HCT116 (cell line): ENCODE data around the gene DCBLD2. TPM values are rescaled to one million over a fixed set of nuclear protein-coding genes. Genes with fewer than 3 reads are reported as not detected.

Source experiments
- ATAC-seq: fragments of 200-7000 bp; cut with Tn5 transposase; 2 replicates; pipeline ENCODE4 v1.9.1; 2020; ENCODE audit warnings: mild to moderate bottlenecking, moderate library complexity
- BruUV-seq: library from RNA; stranded (reverse); fragments of 400-500 nt; replicated peaks from 2 replicates; lab custom pipeline; 2021; lab: Mats Ljungman, UMichigan
- CTCF ChIA-PET: fragments of 300-600 bp; sonication (Branson Sonifier 250); formaldehyde crosslinking; loops from one replicate; lab custom pipeline; 2021; ENCODE audit warnings: antibody characterized with exemption; lab: Charles Lee
- POLR2A ChIA-PET: fragments of 300-600, 350-600 bp; sonication (Branson Sonifier 250); formaldehyde crosslinking; loops from one replicate; lab custom pipeline; 2021; ENCODE audit warnings: antibody characterized with exemption; lab: Charles Lee
- RAD21 ChIA-PET, 2 experiments: fragments of 300-600 bp; sonication (Branson Sonifier 250); formaldehyde crosslinking; loops; one replicate each; lab custom pipeline; 2023; ENCODE audit warnings: low total read pairs in 2 of 2; ENCODE audit not compliant: uncharacterized antibody in 2 of 2, unreplicated experiment in 2 of 2, low non-redundant PET in 1 of 2; lab: Charles Lee
- DNase-seq: peaks from one replicate; pipeline ENCODE4 v3.0.0-alpha.2; 2010; ENCODE audit warnings: low read depth, low spot score
- H2AFZ ChIP-seq: fragments of 200-600 bp; shearing (Covaris generic), sonication (generic); 2 replicates; pipeline ENCODE4 v1.6.1; 2017; ENCODE audit warnings: low read depth, mixed run types, mixed read lengths, antibody characterized with exemption, low read length; ENCODE audit not compliant: poor library complexity, severe bottlenecking
- H3K27ac ChIP-seq: 2 replicates; pipeline ENCODE4 v1.5.1; 2012; ENCODE audit warnings: low read depth, low read length
- H3K27me3 ChIP-seq: fragments of 200-600 bp; sonication (generic); 2 replicates; pipeline ENCODE4 v1.6.1; 2016; ENCODE audit warnings: mixed run types, low read length, mixed read lengths; ENCODE audit not compliant: insufficient read depth
- H3K36me3 ChIP-seq, 2 experiments: fragments of 200-500 bp in 1 of 2; fragments of 200-600 bp in 1 of 2; sonication (Bioruptor generic) in 1 of 2; sonication (generic) in 1 of 2; 2 replicates each; pipeline versions ENCODE4 v1.5.1 to v1.6.1; 2014 to 2016; ENCODE audit warnings: low read length in 2 of 2, inconsistent platforms in 1 of 2, mixed read lengths in 1 of 2, mixed run types in 1 of 2; ENCODE audit not compliant: insufficient read depth in 2 of 2, control insufficient read depth in 1 of 2
- H3K4me1 ChIP-seq, 2 experiments: fragments of 200-600 bp in 1 of 2; sonication (generic) in 1 of 2; 2 replicates each; pipeline versions ENCODE4 v1.5.1 to v1.6.1; 2012 to 2017; ENCODE audit warnings: low read length in 2 of 2, inconsistent platforms in 1 of 2, mild to moderate bottlenecking in 1 of 2, mixed read lengths in 1 of 2, mixed run types in 1 of 2, moderate library complexity in 1 of 2; ENCODE audit not compliant: insufficient read depth in 2 of 2, control insufficient read depth in 1 of 2
- H3K4me2 ChIP-seq: fragments of 200-600 bp; sonication (generic); 2 replicates; pipeline ENCODE4 v1.6.1; 2017; ENCODE audit warnings: mixed run types, low read length, mixed read lengths
- H3K4me3 ChIP-seq, 2 experiments: fragments of 200-600 bp in 1 of 2; sonication (generic) in 1 of 2; replicated peaks in 1 of 2; 2 replicates each; pipeline ENCODE4 v1.5.1; 2011 to 2016; ENCODE audit warnings: low read length in 2 of 2, control low read depth in 1 of 2, low read depth in 1 of 2, mild to moderate bottlenecking in 1 of 2, mixed read lengths in 1 of 2, mixed run types in 1 of 2
- H3K79me2 ChIP-seq: fragments of 200-600 bp; sonication (generic); 2 replicates; pipeline ENCODE4 v1.6.1; 2017; ENCODE audit warnings: mild to moderate bottlenecking, mixed run types, low read length, moderate library complexity, mixed read lengths; ENCODE audit not compliant: insufficient read depth
- H3K9ac ChIP-seq: fragments of 200-600 bp; sonication (generic); 2 replicates; pipeline ENCODE4 v1.6.1; 2016; ENCODE audit warnings: low read length, mixed read lengths
- H3K9me2 ChIP-seq: fragments of 200-600 bp; sonication (generic), shearing (Covaris generic); 2 replicates; pipeline ENCODE4 v1.6.1; 2017; ENCODE audit warnings: mixed run types, mild to moderate bottlenecking, moderate library complexity; ENCODE audit not compliant: insufficient read depth
- H3K9me3 ChIP-seq, 2 experiments: fragments of 200-500 bp in 1 of 2; fragments of 200-600 bp in 1 of 2; sonication (Bioruptor generic) in 1 of 2; sonication (generic) in 1 of 2; 2 replicates each; pipeline ENCODE4 v1.6.1; 2014 to 2017; ENCODE audit warnings: low read length in 2 of 2, mixed read lengths in 2 of 2, inconsistent platforms in 1 of 2, low read depth in 1 of 2, mild to moderate bottlenecking in 1 of 2, mixed run types in 1 of 2, moderate library complexity in 1 of 2; ENCODE audit not compliant: control insufficient read depth in 1 of 2, insufficient read depth in 1 of 2
- H4K20me1 ChIP-seq: fragments of 200-600 bp; sonication (generic), shearing (Covaris generic); 2 replicates; pipeline ENCODE4 v1.6.1; 2017; ENCODE audit warnings: mixed run types, mild to moderate bottlenecking, moderate library complexity; ENCODE audit not compliant: insufficient read depth
- CBX3 ChIP-seq: IDR thresholded peaks from 2 replicates; pipeline ENCODE4 v1.6.1; 2012; ENCODE audit warnings: low read depth
- CEBPB ChIP-seq: IDR thresholded peaks from 2 replicates; pipeline ENCODE4 v1.6.1; 2012; ENCODE audit warnings: low read depth
- ELF1 ChIP-seq: IDR thresholded peaks from 2 replicates; pipeline ENCODE4 v1.6.1; 2012; ENCODE audit warnings: low read depth, borderline replicate concordance
- EZH2 ChIP-seq: fragments of 200-600 bp; sonication (generic); IDR thresholded peaks from 2 replicates; pipeline ENCODE4 v1.6.1; 2017; ENCODE audit warnings: antibody characterized with exemption, mixed run types
- EZH2phosphoT487 ChIP-seq: fragments of 200-600 bp; IDR thresholded peaks from 2 replicates; pipeline ENCODE4 v1.6.1; 2018; ENCODE audit warnings: antibody characterized with exemption, borderline replicate concordance
- JUND ChIP-seq: IDR thresholded peaks from 2 replicates; pipeline ENCODE4 v1.6.1; 2012
- SP1 ChIP-seq: IDR thresholded peaks from 2 replicates; pipeline ENCODE4 v1.6.1; 2012; ENCODE audit warnings: low read depth
- YY1 ChIP-seq: IDR thresholded peaks from 2 replicates; pipeline ENCODE4 v1.6.1; 2011; ENCODE audit warnings: low read length, low read depth, moderate library complexity, mild to moderate bottlenecking; ENCODE audit not compliant: insufficient replicate concordance; ENCODE audit errors: extremely low read depth
- ZNF274 ChIP-seq: fragments of 200-500 bp; sonication (Bioruptor generic); IDR thresholded peaks from 2 replicates; pipeline ENCODE4 v1.6.1; 2014; ENCODE audit warnings: mild to moderate bottlenecking, low read depth, low read length, inconsistent platforms
- intact Hi-C: fragments of 100-400 bp; cut with micrococcal nuclease; formaldehyde crosslinking; loops from 2 replicates; pipeline ENCODE4 v1.10.0; 2022
- total RNA-seq: library from RNA; stranded (reverse); gene quantifications from one replicate; pipeline ENCODE4 v1.2.1, GENCODE V29; 2021; ENCODE audit not compliant: unreplicated experiment
- TF ChIP-seq, protein P1 (sequence below): IDR thresholded peaks from 2 replicates; pipeline ENCODE4 v1.6.1; 2012
- TF ChIP-seq, protein P2 (sequence below): IDR thresholded peaks from 2 replicates; pipeline ENCODE4 v1.6.1; 2012
- TF ChIP-seq, protein P3 (sequence below), 3 experiments: fragments of 200-600 bp in 1 of 3; sonication (generic) in 1 of 3; IDR thresholded peaks in 2 of 3; conservative IDR thresholded peaks in 1 of 3; 2 replicates each; pipeline ENCODE4 v1.5.1; 2012 to 2017; ENCODE audit warnings: low read depth in 2 of 3, low read length in 2 of 3, antibody characterized with exemption in 1 of 3, borderline replicate concordance in 1 of 3, control low read depth in 1 of 3, mild to moderate bottlenecking in 1 of 3, mixed read lengths in 1 of 3, mixed run types in 1 of 3, moderate library complexity in 1 of 3; ENCODE audit not compliant: insufficient read depth in 1 of 3
- TF ChIP-seq, protein P4 (sequence below): IDR thresholded peaks from 2 replicates; pipeline ENCODE4 v1.6.1; 2012; ENCODE audit warnings: low read depth

DCBLD2 gene
- total RNA-seq, 1 experiment from 2014 or later = 532 TPM

DNA sequence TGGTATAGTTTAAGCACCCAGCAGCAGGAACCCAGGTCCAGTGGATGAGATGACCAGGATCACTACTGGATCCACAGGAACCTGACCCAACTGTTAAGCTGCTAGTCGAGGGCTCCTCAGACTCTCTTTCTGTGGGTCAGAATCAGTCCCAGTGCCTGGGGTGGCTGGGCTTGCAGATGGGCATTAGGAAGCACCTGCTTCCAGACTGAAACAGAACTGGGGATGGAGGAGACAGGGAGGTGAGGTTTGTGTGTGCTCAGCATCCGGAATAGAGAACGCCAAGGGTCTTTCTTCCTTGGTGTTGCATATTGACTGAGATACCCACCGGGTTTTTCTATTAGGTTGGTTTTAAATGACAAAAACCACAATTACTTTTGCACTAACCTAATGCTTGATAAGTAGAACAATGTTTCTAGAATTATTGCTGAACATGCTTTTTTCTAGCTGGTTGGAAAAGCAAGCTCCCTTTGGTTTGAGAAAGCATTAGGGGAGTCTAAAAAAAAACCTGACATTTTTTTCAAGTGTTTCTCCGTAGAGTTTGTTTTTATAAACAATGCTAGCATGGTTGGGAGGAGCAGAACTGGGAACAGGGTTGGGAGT is 137.6 kb downstream of the DCBLD2 start:
- DNase-seq = no peak
- TF ChIP-seq CEBPB (no peak), YY1 (no peak), ZNF274 (no peak), EZH2phosphoT487 (no peak), EZH2 (no peak), CBX3 (no peak), ELF1 (no peak)
- TF ChIP-seq, protein P1, sequence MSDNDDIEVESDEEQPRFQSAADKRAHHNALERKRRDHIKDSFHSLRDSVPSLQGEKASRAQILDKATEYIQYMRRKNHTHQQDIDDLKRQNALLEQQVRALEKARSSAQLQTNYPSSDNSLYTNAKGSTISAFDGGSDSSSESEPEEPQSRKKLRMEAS = no peak
- ChIA-PET POLR2A (no interaction called here), RAD21 (no interaction called here), CTCF (no interaction called here)
- no peak for ATAC-seq
- no peak overlapping the region for H2AFZ ChIP-seq
- H3K9me3 ChIP-seq = no peaks in the 10 kb centered on the region
- no peak overlapping the region for H3K27ac ChIP-seq
- H3K4me2 ChIP-seq = no peak overlapping the region
- no peaks in the 10 kb centered on the region for H3K4me1 ChIP-seq
- no peaks in the 10 kb centered on the region for H3K9me2 ChIP-seq
- intact Hi-C loops = no loop called here
- no peaks in the 10 kb centered on the region for H3K36me3 ChIP-seq
- no peaks in the 10 kb centered on the region for H3K79me2 ChIP-seq
- BruUV-seq = no TSS peak
- no peak overlapping the region for H3K4me3 ChIP-seq
- no peaks in the 10 kb centered on the region for H4K20me1 ChIP-seq
- no peak overlapping the region for H3K9ac ChIP-seq
- H3K27me3 ChIP-seq = no peaks in the 10 kb centered on the region

DNA sequence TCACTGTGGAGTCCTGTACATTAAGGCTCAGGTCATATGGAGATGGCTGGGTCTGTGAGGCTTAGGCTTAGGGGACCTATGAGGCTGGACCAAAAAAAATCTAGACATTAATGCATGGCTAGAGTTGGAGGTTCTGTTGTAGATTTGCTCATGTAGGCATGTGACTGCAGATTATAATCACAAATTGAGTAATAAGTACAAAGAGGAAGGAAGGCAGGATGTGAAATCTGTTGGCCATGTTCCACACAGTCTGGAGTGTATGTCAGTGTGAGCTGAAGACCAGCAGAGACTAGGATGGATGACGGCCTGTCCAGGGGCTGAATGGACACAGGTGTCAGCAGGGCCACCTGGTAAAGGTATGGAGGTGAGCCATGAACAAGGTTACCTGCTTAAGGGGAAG is 138.4 kb downstream of the DCBLD2 start, which contains the start of gene ST3GAL6:
Gene ST3GAL6, plus strand, starts transcription at position 265 of the 400 bp plus-strand sequence. CDS start 5,101 bp downstream, outside the sequence.
- ChIA-PET POLR2A (no interaction called here), CTCF (no interaction called here), RAD21 (no interaction called here)
- H3K36me3 ChIP-seq = no peaks in the 10 kb centered on the region
- no peak within 1 kb of the TSS for H2AFZ ChIP-seq
- H4K20me1 ChIP-seq = no peaks in the 10 kb centered on the region
- no peaks in the 10 kb centered on the region for H3K4me1 ChIP-seq
- H3K79me2 ChIP-seq = no peaks in the 10 kb centered on the region
- no peaks in the 10 kb centered on the region for H3K9me3 ChIP-seq
- no peak within 1 kb of the TSS for H3K27ac ChIP-seq
- H3K4me2 ChIP-seq = no peak within 1 kb of the TSS
- no peaks in the 10 kb centered on the region for H3K9me2 ChIP-seq
- BruUV-seq = no TSS peak
- DNase-seq (no peak), ATAC-seq (no peak)
- H3K27me3 ChIP-seq = no peaks in the 10 kb centered on the region
- H3K9ac ChIP-seq = no peak within 1 kb of the TSS
- no peak within 1 kb of the TSS for H3K4me3 ChIP-seq
- intact Hi-C loops = no loop called here
- no peak for TF ChIP-seq EZH2
- no peak for TF ChIP-seq SP1
- TF ChIP-seq, protein P2, sequence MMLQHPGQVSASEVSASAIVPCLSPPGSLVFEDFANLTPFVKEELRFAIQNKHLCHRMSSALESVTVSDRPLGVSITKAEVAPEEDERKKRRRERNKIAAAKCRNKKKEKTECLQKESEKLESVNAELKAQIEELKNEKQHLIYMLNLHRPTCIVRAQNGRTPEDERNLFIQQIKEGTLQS = no peak
- TF ChIP-seq, protein P3, sequence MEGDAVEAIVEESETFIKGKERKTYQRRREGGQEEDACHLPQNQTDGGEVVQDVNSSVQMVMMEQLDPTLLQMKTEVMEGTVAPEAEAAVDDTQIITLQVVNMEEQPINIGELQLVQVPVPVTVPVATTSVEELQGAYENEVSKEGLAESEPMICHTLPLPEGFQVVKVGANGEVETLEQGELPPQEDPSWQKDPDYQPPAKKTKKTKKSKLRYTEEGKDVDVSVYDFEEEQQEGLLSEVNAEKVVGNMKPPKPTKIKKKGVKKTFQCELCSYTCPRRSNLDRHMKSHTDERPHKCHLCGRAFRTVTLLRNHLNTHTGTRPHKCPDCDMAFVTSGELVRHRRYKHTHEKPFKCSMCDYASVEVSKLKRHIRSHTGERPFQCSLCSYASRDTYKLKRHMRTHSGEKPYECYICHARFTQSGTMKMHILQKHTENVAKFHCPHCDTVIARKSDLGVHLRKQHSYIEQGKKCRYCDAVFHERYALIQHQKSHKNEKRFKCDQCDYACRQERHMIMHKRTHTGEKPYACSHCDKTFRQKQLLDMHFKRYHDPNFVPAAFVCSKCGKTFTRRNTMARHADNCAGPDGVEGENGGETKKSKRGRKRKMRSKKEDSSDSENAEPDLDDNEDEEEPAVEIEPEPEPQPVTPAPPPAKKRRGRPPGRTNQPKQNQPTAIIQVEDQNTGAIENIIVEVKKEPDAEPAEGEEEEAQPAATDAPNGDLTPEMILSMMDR (IDR thresholded peaks at IDR 0.05 in 2 of 3, conservative IDR thresholded peaks at IDR 0.05 in 1 of 3; ENCODE audit: borderline replicate concordance in 1 of 3, insufficient read depth in 1 of 3, low read depth in 2 of 3, low read length in 2 of 3) = no peak
- TF ChIP-seq CBX3 = no peak
- TF ChIP-seq JUND = no peak
- TF ChIP-seq, protein P4, sequence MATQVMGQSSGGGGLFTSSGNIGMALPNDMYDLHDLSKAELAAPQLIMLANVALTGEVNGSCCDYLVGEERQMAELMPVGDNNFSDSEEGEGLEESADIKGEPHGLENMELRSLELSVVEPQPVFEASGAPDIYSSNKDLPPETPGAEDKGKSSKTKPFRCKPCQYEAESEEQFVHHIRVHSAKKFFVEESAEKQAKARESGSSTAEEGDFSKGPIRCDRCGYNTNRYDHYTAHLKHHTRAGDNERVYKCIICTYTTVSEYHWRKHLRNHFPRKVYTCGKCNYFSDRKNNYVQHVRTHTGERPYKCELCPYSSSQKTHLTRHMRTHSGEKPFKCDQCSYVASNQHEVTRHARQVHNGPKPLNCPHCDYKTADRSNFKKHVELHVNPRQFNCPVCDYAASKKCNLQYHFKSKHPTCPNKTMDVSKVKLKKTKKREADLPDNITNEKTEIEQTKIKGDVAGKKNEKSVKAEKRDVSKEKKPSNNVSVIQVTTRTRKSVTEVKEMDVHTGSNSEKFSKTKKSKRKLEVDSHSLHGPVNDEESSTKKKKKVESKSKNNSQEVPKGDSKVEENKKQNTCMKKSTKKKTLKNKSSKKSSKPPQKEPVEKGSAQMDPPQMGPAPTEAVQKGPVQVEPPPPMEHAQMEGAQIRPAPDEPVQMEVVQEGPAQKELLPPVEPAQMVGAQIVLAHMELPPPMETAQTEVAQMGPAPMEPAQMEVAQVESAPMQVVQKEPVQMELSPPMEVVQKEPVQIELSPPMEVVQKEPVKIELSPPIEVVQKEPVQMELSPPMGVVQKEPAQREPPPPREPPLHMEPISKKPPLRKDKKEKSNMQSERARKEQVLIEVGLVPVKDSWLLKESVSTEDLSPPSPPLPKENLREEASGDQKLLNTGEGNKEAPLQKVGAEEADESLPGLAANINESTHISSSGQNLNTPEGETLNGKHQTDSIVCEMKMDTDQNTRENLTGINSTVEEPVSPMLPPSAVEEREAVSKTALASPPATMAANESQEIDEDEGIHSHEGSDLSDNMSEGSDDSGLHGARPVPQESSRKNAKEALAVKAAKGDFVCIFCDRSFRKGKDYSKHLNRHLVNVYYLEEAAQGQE = no peak
